Stimulated activated CD8-positive, alpha-beta memory T cell treated with anti-CD3 and anti-CD28 coated beads, Interleukin-4, amount 100 ng/mL, for 24 hours (primary cell): ENCODE data around the gene SREBF2.

ENCODE experiments used
- DNase-seq: peaks from one replicate; pipeline ENCODE4 v3.0.0-alpha.2; 2020; ENCODE audit warnings: low read depth

SREBF2 gene

DNA sequence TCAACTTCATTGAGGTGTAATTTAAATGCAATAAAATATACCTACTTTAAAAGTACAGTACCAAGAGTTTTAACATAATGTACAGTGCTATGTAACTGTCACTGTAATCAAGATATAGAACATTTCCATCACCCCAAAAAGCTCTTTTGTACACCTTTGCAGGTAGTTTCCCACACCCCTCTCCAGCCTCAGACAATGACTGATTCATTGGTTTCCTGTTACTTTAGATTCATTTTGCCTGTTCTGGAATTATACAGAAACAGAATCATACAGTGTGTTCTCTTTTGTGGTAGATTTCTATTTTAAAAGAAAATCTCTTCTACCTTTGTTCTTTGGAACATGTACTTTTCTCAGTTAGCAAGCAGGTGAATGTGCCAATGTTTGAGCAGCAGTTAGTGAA, 43.8 kb downstream of the SREBF2 start:
- DNase-seq = no peak

DNA sequence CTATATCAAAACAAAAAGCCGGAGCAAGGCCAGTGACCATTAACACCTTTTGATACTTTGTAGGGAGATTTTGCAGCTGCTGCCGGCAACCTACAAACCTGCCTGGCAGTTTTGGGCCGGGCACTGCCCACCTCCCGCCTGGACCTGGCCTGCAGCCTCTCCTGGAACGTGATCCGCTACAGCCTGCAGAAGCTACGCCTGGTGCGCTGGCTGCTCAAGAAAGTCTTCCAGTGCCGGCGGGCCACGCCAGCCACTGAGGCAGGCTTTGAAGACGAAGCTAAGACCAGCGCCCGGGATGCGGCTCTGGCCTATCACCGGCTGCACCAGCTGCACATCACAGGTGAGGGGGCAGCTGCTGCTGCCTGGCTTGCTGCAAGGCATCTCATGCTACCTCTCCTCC, 47.7 kb downstream of the SREBF2 start:
- DNase-seq = no peak

DNA sequence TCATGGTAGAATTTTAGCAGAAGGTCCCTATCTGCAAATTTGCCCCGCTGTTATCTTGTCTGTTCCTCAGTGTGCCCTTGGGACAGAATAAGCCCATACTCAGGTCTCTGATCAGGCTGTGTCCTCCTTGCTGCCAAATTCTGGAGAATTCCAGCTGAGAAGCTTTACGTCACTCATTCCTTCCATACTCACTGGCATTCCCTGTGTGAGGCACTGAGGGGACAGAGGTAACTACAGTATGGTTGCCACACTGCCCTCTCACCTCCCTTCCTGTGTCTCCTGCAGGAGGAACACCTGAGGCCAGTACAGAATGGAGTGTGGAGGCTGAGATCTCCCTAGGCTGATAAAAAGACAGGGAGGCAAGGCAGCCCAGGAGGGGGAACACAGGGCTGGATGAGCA, 50.5 kb downstream of the SREBF2 start:
- DNase-seq = no peak

DNA sequence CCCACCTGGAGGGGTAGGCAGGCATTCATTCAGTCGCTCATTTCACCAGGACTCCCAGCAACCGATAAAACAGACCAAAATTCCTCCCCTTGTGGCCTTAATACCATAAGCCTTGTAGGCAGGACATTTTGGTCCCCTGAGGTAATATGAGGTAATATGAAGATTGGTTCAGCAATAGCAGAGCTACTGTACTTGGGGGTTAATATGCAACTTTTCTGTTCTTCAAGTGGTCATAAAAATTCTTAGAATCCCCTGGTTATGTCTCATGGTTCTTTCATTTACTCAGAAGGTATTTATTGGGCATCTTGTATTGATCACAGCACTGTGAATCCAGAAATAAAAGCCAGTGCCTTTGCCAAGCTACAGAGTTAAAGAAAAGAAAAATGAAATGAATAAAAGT, 52.2 kb downstream of the SREBF2 start:
- no peak for DNase-seq

DNA sequence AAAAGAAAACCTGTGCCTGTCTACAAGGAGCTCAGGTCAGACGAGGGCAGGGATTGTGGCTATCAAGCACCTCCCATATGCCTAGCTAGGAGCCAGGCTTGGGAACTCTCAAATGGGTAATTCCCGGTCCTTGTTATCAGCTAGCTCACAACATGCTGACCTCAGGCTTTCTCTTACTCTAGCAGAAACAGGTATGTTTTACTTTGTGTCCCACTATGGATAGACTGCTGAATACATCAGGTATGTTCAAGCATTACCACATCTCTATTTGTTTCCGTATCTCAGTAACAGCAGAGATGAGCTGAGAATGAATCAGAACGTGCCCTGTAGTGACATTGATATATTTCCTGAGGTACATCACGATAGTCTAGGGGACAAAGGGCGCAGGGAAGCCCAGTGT, 52.6 kb downstream of the SREBF2 start:
- no peak for DNase-seq

DNA sequence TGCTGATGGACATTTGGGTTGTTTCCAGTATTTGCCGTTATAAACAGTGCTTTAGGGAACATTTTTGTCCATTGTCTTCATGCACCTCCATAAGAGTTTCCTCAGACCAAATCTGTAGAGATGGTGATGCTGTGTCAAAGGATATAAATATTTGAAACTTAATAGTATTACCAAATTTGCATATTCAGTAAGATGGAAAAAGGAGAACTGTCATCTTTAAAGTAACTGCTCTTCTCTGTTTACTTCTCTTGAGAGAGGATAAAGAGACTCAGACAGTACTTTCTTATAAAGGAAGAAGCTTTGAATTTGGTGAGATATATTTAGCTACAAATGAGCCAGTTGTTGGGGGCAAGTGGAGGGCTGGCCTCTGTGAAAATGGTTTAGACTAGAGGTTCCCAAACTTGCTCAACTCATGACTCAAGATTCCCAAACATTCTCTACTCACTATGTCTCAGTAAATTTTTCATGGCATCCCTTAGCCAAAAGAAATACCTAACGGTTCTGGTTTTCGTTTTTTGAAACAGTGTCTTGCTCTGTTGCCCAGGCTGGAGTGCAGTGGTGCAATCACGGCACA, 55.8 kb downstream of the SREBF2 start:
- no peak for DNase-seq

DNA sequence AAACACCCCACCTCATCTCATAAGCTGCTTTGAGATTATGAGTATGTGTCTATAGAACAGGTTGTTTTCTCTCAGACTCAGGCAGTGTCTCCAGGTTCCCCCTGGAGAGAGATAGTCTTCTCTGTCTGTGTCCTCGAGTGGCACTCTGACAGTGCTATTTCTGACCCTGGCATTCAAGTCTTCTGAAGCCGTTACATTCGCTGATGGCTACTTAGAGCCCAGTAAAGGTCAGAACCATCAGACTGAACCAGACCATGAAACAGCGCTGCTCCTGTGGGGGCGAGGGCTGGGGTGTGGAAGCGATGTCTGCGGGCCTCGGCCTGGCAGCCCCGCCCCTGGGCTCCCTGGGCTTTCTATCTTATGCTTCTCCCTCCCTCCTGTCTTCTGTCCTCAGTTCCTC, 58.5 kb downstream of the SREBF2 start:
- no peak for DNase-seq

DNA sequence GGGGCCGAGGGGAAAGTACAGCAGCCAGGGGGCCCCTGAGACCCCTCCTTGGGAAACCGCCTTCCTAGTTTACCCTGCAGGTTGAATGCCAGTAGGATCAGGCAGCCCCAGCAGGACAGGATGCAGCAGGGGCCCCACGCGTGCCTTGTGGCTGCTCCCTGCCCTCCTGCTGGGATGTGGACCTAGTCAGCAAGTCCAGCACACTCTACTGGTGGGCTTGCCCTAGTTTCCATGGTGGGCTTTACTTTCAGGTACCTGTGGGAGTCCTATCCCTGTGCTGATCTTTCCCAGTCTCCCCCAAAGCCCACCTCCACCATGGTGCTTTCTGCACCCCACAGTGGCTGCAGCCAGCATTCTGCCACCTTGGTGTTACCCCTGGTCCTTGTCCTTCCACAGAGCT, 59.8 kb downstream of the SREBF2 start:
- no peak for DNase-seq

DNA sequence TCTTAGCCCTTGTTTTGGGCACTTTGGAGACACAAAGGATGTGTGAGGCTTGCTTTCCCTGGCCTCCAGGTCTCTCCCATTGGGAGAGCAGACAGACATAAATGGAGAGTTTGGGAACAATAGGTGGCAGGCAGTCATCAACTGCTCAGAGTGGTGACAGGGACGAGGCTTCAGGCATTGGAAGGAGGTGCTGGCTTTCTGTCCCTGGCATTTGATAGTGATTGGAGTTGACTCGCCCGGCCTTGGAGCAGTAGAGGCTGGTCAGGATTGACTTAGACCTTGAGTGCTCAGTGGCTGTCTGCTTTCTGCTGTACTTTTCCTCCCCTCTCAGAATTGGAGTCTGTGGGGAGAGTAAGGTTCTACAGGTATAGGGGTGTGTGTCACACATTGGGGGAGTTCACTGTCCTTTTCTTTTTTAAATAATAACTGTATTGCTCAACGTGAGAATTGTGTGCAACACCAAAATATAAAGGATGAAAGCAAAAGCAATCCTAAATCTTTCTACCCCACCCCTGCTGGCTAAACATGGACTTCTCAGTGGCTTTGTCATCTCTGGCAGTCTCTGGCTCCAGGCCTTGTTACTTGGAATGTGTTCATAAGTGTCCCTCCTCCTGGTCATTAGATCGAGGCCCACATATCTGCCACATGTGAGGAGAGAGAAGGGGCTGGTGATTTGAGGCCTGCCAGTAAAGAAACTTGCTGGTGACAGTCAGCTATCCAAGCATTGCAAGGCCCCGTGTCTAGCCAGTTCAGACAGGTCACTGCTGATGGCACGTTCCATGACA, 60.9 kb downstream of the SREBF2 start:
- DNase-seq = no peak

DNA sequence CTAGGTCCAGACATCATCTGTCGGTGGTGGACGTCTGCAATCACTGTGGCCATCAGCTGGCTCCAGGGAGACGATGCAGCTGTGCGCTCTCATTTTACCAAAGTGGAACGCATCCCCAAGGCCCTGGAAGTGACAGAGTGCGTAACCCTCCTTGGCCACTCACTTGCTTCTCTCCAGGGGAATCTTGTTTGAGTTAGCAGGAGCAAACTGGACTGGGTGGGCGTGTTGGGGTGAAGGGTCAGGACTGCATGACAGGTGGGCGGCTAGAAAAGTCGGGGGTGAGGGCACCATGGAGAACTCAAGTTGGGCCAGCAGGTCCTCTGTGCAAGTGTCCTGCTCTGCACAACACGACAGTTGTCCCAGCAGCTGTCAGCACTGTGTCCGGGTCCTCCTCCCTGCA, 65.7 kb downstream of the SREBF2 start:
- no peak for DNase-seq

DNA sequence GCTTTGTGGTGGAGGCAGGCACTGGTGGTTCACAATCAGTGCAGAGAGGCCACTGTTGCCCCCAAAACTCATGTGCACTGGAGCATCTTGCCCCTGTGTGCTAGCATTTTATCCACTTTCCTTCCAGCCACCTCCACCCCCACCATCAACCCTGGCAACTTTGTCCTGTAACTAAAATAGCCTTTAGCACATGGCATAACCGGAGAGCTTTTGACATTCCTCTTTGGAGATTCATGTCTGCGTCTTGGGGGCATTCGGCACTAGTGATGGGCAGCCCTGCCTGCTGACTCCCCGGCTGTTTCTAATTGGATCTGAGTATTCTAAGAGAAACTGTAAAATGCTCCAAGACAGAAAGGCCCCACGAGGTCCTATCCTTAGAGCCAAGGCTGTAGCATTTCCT, 66.2 kb downstream of the SREBF2 start:
- no peak for DNase-seq

DNA sequence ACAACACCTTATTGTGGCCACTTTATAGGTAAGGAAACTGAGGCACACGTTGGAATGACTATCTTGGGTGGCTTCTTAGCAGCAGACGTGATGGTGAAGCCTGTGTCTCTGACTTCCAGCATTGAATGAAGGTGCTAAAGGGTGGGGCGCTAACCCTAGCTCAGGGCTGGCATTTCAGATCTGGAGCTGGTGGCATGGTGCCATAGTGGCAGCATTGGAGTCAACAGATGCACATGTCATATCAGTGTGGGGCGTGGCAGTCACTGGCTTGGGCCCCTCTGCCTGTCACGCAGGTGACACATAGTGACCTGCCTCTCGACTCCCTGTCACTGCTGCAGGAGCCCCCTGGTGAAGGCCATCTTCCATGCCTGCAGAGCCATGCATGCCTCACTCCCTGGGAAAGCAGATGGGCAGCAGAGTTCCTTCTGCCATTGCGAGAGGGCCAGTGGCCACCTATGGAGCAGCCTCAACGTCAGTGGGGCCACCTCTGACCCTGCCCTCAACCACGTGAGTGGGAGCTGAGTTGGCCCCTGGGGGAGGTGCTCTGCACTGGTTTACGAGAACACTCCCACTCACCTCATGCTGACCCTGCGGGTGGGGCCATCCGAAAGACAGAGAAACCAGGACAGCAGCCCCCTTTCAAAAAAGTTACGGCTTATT, 67.2 kb downstream of the SREBF2 start:
- DNase-seq = no peak

DNA sequence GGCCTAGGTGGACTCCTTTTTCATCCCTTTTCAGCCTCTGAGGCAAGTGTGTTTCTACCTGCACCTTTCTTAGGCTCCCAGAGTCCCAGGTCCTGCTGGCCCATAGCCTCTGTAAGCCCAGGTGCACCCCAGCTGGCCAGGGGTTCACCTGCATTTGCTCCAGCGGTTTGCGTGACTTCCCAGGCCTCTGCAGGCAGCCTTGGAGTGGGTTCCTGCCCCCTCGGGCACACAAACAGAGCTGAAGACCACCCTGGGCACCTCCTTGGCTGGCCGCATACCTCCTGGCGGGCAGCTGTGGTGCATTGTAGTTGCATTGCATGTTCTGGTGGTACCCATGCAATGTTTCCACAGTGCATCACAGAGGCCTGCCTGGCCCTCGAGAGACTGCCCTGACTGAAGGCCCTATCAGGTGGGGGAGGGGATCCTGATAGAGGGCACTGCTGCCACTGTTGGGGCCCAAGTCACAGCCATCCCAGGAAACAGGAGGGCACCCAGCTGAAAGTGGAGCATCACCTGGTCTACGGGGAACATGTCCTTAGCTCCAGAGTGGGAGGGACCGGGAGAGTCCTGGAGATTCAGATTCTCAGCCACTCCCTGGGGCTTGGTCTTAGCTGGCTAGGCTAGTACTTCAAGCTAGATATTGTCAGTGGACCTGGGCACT, 67.9 kb downstream of the SREBF2 start:
- DNase-seq = no peak

DNA sequence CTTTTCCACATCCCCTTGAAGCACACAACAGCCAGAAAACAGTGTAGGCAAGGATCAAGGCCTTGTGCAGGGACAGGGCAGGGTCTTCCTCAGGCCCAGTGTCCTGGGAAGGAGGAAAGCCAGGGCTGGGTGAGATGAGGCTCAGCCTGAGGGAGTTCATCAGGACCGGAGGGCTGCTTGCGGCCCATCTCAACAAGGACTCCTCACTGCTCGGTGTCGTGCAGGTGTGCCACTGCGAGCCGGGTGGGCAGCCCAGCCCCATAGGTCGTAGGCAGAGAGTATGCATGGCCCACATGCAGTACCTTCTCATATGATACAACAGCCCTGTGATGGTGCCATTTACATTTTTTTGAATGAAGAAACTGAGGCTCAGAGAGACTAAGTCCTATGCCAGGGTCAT, 69.1 kb downstream of the SREBF2 start:
- DNase-seq = no peak

DNA sequence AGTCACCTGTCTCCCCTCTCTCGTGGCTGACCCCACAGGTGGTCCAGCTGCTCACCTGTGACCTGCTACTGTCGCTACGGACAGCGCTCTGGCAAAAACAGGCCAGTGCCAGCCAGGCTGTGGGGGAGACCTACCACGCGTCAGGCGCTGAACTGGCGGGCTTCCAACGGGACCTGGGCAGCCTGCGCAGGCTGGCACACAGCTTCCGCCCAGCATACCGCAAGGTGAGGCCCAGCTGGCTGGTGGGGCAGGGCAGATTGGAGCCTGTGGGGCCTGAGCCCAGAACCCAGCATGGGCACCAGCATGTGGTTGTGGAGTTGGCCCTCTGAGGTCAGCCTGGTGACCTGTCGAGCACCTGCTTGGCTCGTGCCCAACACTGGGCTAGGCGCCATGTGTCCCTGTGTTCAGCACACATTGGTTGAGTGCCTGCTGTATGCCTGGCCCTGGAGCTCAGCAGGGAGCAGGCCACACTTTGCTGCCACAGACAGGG, 70.1 kb downstream of the SREBF2 start:
- DNase-seq = no peak

DNA sequence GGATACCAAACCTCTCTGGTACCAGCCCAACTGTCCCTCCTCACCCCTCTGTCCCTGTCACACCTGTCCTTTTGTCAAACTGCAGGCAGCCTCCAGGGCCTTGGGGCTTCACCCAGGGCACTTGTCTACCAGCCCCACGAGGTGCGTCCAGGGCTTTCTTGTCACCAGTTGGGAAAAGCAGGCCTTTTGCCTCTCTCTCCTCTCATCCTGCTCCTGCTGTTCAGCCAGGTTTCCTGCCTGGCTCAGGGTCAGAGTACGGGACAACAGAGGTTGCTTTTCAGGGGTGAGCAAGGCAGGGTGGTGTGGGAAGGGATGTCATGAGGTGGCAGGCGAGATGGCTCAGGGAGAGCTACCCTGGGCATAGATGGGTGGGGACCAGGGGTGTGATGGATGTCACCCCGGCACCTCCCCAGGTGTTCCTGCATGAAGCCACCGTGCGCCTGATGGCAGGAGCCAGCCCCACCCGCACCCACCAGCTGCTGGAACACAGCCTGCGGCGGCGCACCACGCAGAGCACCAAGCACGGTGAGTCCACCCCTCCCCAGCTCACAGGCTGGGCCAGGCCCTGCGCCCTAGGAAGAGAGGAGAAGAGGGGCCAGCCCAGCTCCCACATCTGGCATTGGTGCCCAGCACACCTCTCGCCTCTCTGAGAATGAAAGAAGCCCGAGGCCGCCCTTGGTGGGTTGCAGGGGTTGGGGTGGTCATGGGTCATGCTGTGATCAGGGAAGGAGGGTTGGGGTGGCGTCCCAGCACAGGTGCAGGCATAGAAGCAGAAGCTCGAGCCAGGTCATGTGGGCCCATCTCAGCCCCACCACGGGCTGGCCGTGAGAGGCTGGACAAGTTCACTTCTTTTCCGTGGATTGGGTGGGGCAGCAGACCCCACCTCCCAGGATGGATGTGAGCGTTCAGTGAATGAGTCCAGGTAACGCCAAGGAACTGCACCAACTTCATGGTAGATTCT, 71.8 kb downstream of the SREBF2 start:
- no peak for DNase-seq

DNA sequence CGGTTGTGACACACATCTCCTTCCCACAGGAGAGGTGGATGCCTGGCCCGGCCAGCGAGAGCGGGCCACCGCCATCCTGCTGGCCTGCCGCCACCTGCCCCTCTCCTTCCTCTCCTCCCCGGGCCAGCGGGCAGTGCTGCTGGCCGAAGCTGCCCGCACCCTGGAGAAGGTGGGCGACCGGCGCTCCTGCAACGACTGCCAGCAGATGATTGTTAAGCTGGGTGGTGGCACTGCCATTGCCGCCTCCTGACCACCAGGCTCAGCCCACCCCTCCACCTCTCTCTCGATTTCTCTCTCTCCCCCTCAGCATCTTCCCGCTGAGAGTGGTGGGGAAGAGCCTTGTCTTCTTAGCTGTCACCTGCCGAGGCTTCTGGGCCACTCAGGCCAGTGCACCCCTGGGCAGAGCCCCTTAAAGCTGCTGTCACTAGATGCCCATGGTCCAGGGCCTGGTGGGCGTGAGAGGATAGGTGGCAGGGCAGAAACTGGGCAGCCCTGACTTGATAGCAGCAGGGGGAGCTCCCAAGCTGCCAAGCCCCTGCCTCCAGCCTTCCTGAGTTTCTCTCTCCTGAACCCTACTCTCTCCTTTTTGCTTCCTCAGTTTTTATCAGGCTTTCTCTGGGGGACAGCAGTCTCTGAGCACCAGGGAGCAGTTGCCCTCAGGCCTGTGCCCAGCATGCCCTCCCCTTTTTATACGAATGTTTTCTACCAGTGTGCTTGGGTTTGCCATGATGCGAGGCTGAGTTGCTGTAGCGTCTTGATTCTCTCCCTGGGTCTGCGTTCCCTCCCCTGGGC, 72.7 kb downstream of the SREBF2 start:
- no peak for DNase-seq

DNA sequence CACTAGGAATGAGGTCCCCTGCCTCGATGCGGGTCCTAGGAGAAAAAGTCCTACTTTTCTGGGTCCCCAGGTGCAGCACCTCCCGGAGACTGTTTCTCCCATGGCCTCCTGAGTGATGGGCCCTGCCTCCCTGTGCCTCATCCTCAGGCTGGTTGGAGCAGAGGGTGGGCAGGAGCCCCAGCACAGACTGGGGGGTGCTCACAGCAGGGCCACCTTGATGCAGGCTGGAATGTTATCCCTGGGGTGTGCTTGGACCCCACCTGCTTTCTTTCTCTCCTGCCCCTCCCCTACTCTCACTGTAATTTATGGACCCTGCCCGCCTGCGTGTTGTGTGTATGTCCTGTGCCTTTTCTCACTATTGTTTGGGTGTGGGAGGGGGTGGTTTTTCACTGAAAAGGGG, 73.9 kb downstream of the SREBF2 start:
- DNase-seq = no peak

DNA sequence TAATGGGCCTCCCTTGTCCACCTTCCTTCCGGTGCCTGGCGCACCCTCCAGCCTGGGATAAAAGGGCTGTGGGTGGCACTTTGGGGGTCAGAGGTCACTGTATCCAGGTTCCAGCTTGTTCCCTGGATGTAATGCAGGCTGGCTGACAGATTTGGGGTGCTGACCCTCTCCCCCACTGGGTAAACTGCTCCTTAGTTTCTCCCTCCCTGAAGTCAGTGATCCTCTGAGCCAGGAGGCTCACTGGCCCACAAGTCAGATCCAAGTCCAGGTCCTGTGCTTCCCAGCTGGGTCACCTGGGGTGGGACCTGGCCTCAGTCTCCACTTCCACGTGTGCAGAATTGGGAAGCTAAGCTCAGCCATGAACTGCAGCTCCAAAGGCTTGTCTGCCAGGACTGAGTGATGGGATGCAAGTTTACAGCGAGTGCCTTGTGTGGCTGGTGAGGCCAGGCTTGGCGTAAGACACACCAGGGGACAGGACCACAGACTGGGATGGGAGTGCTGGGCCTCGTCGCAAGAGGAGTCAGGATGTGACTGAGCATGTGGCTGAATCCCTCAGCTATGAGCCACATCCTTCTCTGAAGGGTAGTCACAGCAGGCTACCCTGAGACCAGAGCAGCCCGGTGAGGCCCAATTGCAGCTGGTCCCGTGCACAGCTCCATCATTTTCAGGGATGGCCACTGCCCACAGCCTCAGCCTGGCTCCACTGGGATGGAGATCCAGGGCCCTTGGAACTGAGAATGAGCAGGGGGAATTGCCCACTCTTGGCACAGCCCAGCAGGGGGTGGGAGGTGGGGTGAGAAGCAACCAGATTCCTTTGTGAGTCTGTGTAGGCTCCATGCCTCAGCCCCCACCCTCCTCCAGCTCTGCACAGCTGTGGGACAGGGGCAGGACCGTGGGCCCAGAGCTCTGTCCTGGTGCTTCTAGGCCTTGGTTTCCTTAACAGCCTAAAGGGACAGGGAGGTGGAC, 74.8 kb downstream of the SREBF2 start:
- DNase-seq = no peak
